Measurements from ENCODE around the gene TNFRSF6B.

- TF ChIP-seq CTCF (IDR thresholded peaks at IDR 0.05; ENCODE audit: borderline replicate concordance, extremely low read depth, low read length, poor library complexity, severe bottlenecking): no peak
- no peak for TF ChIP-seq EZH2 (IDR thresholded peaks at IDR 0.05; ENCODE audit: borderline replicate concordance, low read depth, low read length, severe bottlenecking)
Observed at GRCh38 chr20:63693083-63693732, 3.2 kb upstream of the TNFRSF6B start.
